NCI-H2196 treated with DMSO at 0.1 percent for 48 hours (cell line): ENCODE results near the gene PLEKHG4B.

Source experiments
- DNase-seq: peaks from one replicate; lab custom pipeline; 2025; ENCODE audit not compliant: unreplicated experiment; lab: John Stamatoyannopoulos, UW

The PLEKHG4B gene

DNA sequence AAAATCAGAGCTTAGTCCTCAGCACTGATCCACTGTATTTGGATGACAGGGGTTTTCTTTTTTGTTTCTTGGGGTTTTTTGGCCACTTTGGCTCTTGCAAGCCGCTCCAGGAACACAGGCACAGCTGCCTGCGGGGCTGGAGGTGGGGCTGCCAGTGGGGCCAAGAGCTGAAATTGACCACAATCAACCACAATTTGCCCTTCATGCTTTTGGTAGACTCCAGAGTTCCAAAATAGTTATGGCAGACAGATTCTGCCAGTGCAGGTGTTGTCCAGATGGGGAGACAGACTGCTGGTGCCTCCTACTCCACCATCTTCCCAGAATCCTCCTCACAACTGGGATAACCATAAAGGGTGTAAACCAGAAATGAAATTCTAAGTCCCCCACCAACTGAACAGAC is 36.5 kb downstream of the PLEKHG4B start:
- no peak for DNase-seq

DNA sequence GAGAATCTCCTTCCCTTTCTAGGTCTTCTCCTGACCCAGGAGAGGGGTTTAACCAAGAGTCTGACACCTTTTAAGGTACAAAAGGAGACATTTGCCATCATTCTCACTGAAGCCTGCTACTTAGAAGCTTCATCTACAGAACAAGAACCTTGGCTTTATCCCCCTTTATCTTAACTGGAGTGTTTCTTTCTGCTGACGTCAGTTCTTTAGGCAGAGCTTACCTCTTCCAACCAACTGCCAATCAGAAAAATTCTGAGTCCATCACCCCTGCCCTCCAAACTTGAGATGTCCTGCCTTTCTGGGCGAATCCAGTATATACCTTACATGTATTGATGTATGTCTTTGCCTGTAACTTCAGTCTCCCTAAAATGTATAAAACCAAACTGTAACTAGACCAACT is 37.2 kb downstream of the PLEKHG4B start:
- no peak for DNase-seq

DNA sequence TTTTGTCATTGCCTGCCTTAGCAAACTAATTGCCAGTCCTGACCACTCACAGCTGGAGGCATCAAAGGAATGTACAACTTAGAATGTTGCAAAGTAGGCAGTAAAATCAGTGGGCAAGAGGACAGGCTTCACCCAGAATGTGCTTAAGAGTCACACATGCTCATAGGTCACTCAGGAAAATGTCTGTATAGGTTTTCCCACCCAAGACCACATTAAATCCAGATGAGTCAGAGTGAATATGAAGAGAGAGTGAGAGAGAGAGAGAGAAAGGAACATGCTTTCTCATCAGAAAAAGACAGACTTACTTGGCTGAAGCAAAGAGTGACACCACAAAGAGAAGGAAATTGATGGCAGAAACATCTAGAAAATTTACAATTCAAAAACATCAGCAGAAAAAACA is 37.9 kb downstream of the PLEKHG4B start:
- DNase-seq, result no peak

DNA sequence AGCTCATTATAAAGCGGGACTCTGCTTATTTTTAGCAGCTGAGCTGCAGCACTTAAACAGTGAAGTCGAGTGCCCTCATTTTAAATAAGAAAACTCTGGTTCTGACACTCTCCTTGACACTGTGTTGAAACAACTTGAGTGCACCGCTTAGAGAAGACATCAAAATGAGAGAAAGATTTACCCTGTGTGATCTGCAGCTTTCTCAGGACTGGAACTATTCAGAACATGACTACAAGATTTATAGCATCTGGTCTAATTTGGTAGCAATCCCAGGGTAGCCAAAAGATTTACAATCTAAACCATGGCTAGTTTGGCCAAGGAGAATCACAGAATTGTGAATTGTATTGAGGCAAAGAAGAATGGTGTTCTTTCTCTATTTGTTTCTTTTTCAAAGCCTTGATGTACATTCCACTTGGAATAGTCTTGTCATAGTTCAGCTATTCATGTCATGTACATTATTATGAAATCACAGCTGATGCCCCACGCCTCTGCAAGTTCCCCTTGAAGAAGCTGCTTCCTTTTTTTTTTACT is 38.7 kb downstream of the PLEKHG4B start:
- DNase-seq, result no peak

DNA sequence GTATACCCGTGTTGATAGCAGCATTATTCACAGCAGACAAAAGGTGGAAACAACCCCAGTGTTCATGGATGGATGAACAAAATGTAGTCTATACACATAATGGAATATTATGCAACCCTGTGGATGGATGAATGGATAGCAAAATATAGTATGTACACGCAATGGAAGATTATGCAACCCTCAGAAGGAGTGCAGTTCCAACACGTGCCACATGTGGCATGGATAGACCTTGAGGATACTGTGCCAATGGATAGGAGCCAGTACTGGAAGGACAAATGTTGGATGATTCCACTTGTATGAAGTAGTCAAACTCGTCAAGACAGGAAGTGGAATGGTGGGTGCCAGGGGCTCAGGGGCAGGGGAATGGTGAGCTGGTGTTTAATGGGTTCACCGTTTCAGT is 44.9 kb downstream of the PLEKHG4B start:
- DNase-seq, result no peak

DNA sequence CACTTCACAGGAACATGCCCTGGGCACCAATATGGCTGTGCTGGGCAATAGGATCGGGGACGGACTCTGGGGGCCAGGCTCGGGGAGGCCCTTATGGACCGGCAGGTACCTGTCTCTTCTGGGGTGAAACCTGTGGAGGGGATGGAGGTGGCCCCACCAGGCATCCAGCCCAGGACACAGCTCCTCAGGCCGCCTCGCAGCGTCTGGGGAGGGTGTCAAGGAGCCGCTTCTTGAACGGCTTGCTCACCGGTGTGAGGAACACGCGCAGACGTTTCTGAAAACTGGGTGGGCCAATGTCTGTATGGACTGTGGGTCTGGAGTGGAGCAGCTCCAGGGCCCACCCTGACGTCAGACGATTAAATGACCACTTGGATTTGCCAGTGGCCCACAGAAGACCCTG is 45.8 kb downstream of the PLEKHG4B start:
- no peak for DNase-seq

DNA sequence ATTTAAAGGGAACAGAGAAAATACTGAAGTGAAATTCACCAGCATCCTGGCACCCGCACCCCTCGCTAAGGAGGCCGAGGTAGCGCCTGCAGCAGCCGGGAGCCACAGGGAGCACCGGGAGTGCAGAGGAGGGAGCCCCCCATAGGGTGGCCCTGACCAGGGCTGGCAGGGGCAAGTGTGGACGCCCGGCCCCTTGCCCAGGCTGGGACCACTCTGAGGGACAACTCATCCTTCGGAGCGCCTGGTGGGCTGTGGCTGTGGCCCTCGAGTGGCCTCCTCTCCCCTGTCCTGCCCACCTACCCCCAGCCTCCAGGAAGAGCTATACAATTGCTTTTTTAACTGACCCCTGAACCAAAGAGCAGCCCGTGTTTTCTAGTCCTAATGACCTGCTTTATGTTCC is 47.0 kb downstream of the PLEKHG4B start:
- no peak for DNase-seq

DNA sequence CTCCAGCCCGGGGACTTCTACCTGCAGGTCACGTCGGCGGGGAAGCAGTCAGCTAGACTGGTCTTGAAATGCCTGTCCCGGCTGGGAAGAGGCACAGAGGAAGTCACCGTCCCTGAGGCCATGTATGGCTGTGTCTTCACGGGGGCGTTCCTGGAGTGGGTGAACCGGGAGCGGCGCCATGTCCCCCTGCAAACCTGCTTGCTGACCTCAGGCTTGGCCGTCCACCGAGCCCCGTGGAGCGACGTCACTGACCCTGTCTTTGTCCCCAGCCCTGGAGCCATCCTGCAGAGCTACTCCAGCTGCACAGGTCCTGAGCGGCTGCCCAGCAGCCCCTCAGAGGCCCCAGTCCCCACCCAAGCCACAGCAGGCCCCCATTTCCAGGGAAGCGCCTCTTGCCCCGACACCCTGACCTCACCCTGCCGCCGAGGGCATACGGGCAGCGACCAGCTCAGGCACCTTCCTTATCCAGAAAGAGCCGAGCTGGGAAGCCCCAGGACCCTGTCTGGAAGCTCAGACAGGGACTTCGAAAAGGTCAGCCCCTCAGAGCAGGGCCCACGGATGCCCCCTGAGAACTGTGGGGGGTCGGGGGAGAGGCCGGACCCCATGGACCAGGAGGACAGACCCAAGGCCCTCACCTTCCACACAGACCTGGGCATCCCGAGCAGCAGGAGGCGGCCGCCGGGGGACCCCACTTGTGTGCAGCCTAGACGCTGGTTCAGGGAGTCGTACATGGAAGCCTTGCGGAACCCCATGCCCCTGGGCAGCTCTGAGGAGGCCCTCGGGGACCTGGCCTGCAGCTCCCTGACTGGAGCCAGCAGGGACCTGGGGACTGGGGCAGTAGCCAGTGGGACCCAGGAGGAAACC is 47.8 kb downstream of the PLEKHG4B start:
- DNase-seq, result no peak

DNA sequence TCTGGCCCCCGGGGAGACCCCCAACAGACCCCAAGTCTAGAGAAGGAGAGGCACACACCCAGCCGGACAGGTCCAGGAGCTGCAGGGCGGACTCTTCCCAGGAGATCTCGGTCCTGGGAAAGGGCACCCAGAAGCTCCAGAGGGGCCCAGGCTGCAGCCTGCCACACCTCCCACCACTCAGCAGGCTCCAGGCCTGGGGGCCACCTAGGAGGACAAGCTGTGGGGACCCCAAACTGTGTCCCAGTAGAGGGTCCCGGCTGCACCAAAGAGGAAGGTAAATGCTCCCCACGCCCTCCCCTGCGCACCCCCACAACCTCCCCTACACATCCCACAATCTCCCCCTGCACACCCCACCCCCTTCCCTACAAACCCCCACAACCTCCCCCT is 48.5 kb downstream of the PLEKHG4B start:
- no peak for DNase-seq

DNA sequence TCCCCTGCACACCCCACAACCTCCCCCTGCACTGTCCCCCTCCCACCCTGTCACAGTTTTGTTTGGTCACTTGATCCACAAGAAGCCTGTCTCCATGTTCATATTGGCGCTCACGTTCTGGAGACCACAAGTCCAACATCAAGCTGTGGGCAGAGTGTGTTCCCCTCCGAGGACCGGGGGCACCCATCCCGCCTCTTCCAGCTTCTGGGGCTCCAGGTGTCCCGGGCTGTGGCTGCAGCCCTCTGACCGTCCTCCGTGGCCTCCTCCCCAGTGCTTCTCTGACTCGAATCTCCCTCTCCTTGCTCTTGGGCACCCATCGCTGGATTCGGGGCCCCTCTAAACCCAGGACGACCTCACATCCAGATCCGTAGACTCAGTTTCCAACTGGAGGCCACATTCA is 49.2 kb downstream of the PLEKHG4B start:
- DNase-seq, result no peak

DNA sequence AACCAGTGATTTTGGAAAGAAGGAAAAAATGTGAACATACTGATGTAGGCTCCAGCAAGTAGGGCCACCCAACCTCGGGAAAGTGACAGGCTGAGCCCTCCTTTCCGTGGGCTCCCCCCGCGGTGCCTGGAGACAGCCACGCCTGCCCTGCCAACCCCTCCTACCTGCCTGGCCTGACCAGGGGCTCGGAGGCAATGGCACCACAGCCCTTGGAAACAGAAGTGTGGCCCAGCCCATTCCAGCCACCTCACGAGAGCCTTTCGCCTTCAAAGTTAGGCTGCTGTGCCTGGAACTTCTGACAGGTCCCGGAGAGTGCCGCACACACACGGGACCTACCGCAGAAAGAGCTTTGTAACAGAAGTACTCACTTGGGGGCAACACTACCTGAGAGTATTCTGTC is 49.8 kb downstream of the PLEKHG4B start:
- DNase-seq, result no peak

DNA sequence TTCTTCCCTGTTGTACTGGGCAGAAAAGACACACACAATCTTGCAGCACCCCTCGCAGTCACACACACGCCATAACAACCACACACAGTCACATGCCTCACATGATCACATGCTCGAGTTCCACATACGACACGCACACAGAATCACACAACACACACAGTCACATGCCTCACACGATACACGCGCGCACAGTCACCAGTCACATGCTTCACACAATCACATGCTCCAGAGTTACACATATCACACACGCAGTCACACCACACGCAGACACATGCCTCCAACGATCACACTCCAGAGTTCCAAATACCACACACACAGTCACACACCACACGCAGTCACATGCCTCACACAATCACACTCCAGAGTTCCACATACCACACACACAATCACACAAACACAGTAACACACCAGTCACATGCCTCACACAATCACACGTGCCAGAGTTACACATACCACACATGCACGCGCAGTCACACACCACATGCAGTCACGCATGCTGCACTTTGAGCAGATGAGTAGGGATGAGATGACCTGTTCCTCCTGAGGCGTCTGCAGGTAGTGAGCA is 50.4 kb downstream of the PLEKHG4B start:
- no peak for DNase-seq

DNA sequence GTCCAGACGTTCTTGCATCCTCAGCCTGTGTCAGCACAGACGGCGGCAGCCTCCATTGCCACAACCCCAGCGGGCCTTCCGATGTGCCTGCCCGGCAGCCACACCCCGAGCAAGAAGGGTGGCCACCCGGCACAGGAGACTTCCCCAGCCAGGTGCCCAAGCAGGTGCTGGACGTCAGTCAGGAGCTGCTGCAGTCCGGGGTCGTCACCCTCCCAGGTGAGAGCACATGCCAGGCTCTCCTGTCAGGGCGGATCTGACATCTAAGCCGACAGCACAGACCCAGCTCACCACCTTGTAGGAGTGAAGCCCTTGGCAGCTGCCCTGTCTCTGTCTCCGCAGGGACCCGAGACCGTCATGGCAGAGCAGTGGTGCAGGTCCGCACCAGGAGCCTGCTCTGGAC is 51.1 kb downstream of the PLEKHG4B start:
- DNase-seq, result no peak

DNA sequence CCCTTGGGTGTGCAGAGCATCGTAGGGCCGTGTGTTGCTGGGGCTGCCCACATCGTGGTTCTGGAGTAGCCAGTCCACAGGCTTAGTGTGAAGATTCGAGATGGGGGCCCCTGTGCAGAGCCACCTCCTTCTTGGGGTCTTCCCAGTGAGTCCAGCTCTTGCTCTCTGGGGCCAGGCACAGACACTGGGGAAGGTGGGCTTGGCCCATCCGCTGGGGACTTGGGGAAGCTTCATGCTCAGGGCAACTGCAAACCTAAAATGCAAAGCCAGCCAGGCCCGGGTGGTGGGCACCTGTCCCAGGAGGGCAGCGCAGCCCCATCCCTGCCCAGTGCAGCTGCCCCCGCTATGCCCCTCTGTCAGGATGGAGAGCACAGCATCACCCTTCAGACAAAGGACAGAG is 53.0 kb downstream of the PLEKHG4B start:
- DNase-seq, result no peak

DNA sequence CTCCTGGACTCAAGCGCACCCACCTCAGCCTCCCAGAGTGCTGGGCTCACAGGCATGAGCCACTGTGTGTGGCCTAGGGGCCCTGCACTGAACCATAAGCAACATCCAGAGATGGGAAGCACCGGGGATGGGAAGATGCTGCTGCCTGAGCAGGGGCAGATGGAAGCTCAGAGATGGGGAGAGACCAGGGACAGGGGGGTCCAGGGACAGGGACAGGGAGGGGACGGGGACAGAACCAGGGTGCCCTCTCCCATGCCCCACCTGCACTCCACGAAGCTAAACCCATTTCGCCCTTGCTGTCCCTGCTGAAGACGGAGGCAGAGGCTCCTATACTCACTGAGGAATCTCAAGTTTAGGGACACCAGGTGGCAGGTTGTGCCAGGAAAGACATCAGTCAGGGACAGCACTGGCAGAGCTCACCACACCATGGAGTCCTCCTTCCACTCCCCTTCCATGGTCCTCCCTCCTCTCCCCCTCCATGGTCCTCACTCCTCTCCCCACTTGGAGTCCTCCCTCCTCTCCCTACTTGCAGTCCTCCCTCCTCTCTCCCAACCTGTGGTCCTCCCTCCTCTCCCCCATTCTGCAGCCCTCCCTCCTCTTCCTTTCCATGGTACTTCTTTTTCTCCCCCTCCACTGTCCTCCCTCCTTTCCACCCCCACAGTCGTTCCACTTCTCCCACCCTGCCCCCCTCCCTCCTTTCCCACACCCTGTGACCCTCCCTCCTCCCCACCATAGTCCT is 53.8 kb downstream of the PLEKHG4B start:
- no peak for DNase-seq

DNA sequence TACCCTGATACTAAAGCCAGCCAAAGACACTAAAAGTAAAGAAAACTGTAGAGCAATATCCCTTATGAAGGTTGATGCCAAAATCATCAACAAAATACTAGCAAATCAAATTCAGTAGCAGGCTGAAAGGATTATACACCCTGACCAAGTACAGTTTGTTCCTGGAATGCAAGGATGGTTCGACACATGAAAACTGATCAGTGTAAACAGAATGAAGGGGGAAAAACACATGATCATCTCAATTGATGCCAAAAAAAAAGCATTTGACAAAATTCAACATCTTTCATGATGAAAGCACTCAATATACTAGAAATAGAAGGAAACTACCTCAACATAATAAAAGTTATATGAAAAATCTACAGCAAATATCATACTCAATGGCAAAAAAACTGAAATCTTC is 55.8 kb downstream of the PLEKHG4B start:
- no peak for DNase-seq

DNA sequence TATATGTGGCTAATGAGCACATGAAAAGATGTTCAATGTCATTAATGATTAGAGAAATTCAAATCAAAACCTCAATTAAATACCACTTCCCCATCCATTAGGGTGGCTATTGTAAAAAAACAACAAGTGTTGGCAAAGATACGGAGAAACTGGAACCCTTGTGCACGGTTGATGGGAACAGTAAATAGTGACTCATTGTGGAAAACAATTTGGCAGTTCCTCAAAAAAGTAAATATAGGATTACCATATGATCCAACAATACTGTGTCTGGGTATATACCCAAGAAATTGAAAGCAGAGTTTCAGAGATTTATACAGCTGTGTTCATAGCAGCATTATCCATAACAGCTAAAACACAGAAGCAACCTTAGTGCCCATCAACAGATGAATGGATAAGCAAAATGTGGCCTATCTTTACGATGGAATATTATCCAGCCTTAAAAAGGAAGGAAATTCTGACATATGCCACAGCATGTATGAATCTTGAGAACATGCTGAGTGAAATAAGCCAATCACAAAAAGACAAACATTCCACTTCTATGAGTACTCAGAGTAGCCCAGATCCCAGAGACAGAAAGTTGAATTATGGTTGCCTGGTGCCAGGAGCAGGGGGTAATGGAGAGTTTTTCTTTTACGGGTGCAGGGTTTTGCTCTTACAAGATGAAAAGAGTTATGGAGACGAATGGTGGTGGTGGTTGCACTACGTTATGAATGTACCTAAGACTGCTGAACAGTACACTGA is 57.9 kb downstream of the PLEKHG4B start:
- peak; percentile 8 for DNase-seq

DNA sequence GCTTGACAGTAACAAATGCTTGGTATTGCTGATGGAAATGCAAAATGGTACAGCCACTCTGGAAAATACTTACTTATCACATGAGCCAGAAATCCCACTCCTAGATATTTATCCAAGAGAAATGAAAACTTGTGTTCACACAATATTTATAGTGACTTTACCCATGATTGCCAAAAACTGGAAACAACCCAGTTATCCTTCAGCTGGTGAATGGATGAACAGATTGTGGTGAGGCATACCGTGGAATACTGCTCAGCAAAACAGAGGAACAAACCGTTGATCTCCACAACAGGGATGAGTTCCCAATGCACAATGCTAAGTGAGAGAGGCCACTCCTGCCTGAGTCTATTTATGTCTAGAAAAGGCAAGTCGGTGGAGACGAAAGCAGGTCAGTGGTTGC is 58.8 kb downstream of the PLEKHG4B start:
- no peak for DNase-seq

DNA sequence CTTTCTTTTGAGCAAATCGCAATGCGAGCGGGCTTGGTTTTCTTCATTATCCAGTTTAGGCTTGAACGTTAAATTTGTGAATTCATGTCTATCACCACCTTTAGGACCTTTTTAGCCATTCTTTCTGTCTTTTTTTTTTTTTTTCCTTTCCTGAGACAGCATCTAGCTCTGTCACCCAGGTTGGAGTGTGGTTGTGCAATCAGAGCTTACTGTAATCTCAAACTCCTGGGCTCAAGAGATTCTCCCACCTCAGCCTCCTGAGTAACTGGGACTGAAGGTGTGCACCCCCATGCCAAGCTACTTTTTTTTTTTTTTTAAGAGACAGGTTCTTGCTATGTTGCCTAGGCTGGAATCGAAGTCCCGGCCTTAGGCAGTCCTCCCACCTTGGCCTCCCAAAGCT is 60.1 kb downstream of the PLEKHG4B start:
- DNase-seq, result no peak

DNA sequence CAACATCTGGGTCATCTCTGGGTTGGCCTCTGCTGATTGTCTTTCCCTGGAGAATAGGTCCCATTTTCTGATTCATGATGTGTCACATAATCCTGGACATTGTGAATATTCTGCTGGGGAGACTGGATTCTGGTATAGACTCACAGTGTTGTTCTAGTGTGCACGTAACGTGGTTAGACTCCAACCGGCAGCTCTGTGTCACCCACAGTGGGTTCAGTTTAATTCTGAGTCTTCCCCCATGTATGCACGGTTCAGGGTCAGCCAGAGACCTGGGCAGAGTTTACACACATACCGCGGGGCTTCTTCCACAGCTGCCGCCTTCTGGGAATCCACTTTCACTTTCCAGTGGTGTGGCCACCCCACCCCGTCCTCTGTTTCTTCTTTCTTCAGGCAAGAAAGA is 61.3 kb downstream of the PLEKHG4B start:
- no peak for DNase-seq

DNA sequence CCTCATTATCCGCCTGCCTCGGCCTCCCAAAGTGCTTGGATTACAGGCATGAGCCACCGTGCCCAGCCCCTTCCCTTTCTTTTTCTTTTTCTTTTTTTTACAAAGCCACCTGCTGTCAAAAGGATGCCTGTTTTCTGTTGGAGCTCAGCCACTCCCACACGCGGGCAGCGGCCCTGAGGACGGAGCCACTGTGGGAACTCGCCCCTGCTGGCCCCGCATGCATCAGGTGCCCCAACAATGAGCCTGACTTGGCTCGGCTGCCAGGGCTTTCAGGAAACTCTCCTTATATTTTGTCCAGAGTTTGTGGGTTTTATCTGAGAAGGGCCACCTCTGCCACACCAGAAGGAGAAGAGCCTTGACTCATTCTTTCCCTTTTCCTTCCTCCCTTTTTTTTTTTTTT is 62.3 kb downstream of the PLEKHG4B start:
- no peak for DNase-seq
